GM23248 (cell line): ENCODE measurements around the gene TSPAN9.

Source experiments
- EZH2 ChIP-seq: fragments of 200-600 bp; sonication (generic); IDR thresholded peaks from 2 replicates; pipeline ENCODE4 v1.6.1; 2018; ENCODE audit warnings: antibody characterized with exemption, mild to moderate bottlenecking; ENCODE audit not compliant: insufficient read depth, poor library complexity, severe bottlenecking
- EZH2phosphoT487 ChIP-seq: fragments of 200-600 bp; sonication (generic); IDR thresholded peaks from 2 replicates; pipeline ENCODE4 v1.6.1; 2018; ENCODE audit warnings: antibody characterized with exemption, moderate library complexity, mild to moderate bottlenecking, low read depth; ENCODE audit not compliant: insufficient read depth

- TF ChIP-seq EZH2phosphoT487 (no peak), EZH2 (no peak)
These were observed 59.6 kb downstream of the TSPAN9 start for GRCh38 chr12:3136641-3137267.
